H1 (cell line): ENCODE data around the gene SESN2. TPM values are rescaled to one million over a fixed set of nuclear protein-coding genes. Genes with fewer than 3 reads are reported as not detected.

ENCODE experiments used
- CTCF ChIA-PET: fragments of 300-600 bp; sonication (Branson Sonifier 250); formaldehyde crosslinking; loops from one replicate; lab custom pipeline; 2021; ENCODE audit not compliant: partially characterized antibody; lab: Charles Lee
- POLR2A ChIA-PET: fragments of 300-600 bp; sonication (Branson Sonifier 250); formaldehyde crosslinking; loops from one replicate; lab custom pipeline; 2021; ENCODE audit warnings: inconsistent platforms; ENCODE audit not compliant: partially characterized antibody; lab: Charles Lee
- DNase-seq, 2 experiments: peaks; one replicate each; pipeline versions ENCODE4 v3.0.0 to v3.0.0-alpha.2; 2010 to 2022; ENCODE audit warnings: low spot score in 2 of 2, low read depth in 1 of 2, mixed read lengths in 1 of 2
- FAIRE-seq: peaks from 2 replicates; lab custom pipeline; 2011; peaks lifted over from hg19 to GRCh38; lab: Jason Lieb, UNC
- H2AFZ ChIP-seq: 2 replicates; pipeline ENCODE4 v1.8.1; 2012; ENCODE audit warnings: low read length, inconsistent platforms
- H2AK5ac ChIP-seq: 2 replicates; pipeline ENCODE4 v1.6.1; 2013; ENCODE audit warnings: low read depth, low read length
- H2BK120ac ChIP-seq: replicated peaks from 2 replicates; pipeline ENCODE3; 2013; ENCODE audit warnings: low read depth, low read length, inconsistent platforms
- H2BK12ac ChIP-seq: 2 replicates; pipeline ENCODE4 v1.6.1; 2013; ENCODE audit warnings: low read depth, low read length
- H2BK15ac ChIP-seq: 2 replicates; pipeline ENCODE4 v1.6.1; 2013; ENCODE audit warnings: low read length
- H2BK20ac ChIP-seq: 2 replicates; pipeline ENCODE4 v1.6.1; 2013; ENCODE audit warnings: low read length
- H2BK5ac ChIP-seq: 2 replicates; pipeline ENCODE4 v1.6.1; 2013; ENCODE audit warnings: low read depth, low read length
- H3K14ac ChIP-seq: 2 replicates; pipeline ENCODE4 v1.6.1; 2013; ENCODE audit warnings: inconsistent platforms; ENCODE audit not compliant: insufficient read length
- H3K18ac ChIP-seq: 2 replicates; pipeline ENCODE4 v1.6.1; 2013; ENCODE audit warnings: low read length; ENCODE audit errors: extremely low read depth
- H3K23ac ChIP-seq: 2 replicates; pipeline ENCODE4 v1.6.1; 2013; ENCODE audit warnings: inconsistent platforms; ENCODE audit not compliant: insufficient read length
- H3K23me2 ChIP-seq: 2 replicates; pipeline ENCODE4 v1.6.1; 2013; ENCODE audit warnings: low read depth, low read length
- H3K27ac ChIP-seq: 2 replicates; pipeline ENCODE4 v1.6.1; 2011; ENCODE audit warnings: low read depth, low read length, inconsistent platforms
- H3K27me3 ChIP-seq, 4 experiments: replicated peaks in 1 of 4; 1 replicate in 1 of 4; 2 replicates in 3 of 4; pipeline versions ENCODE4 v1.6.1 to v1.8.1; 2011 to 2013; ENCODE audit warnings: low read length in 3 of 4, mild to moderate bottlenecking in 3 of 4, inconsistent platforms in 2 of 4, mixed read lengths in 2 of 4, moderate library complexity in 1 of 4; ENCODE audit not compliant: control insufficient read depth in 3 of 4, insufficient read depth in 3 of 4; ENCODE audit errors: extremely low read depth in 1 of 4
- H3K36me3 ChIP-seq, 4 experiments: 2 replicates each; pipeline versions ENCODE4 v1.6.1 to v1.8.1; 2011 to 2013; ENCODE audit warnings: mild to moderate bottlenecking in 4 of 4, low read length in 3 of 4, moderate library complexity in 2 of 4, control low read depth in 1 of 4, inconsistent platforms in 1 of 4; ENCODE audit not compliant: insufficient read depth in 4 of 4, control insufficient read depth in 2 of 4
- H3K4ac ChIP-seq: replicated peaks from 2 replicates; pipeline ENCODE3; 2013; ENCODE audit warnings: low read length, low read depth, mixed read lengths, inconsistent platforms; ENCODE audit not compliant: insufficient read length
- H3K4me1 ChIP-seq, 4 experiments: replicated peaks in 1 of 4; 1 replicate in 1 of 4; 2 replicates in 3 of 4; pipeline versions ENCODE4 v1.6.1 to v1.8.1; 2011 to 2013; ENCODE audit warnings: low read length in 3 of 4, inconsistent platforms in 2 of 4, mixed read lengths in 1 of 4; ENCODE audit not compliant: insufficient read depth in 4 of 4, control insufficient read depth in 3 of 4
- H3K4me2 ChIP-seq, 2 experiments: 2 replicates each; pipeline versions ENCODE4 v1.6.1 to v1.8.1; 2011 to 2013; ENCODE audit warnings: low read depth in 2 of 2, low read length in 2 of 2, control low read depth in 1 of 2, inconsistent platforms in 1 of 2, mild to moderate bottlenecking in 1 of 2; ENCODE audit not compliant: insufficient read depth in 1 of 2
- H3K4me3 ChIP-seq, 4 experiments: fragments of 200-600, 300-600 bp in 1 of 4; sonication (generic), shearing (Covaris generic), sonication (Bioruptor Twin) in 1 of 4; 2 replicates each; pipeline versions ENCODE4 v1.5.1 to v1.8.1; 2011 to 2016; ENCODE audit warnings: low read length in 4 of 4, low read depth in 3 of 4, control low read depth in 2 of 4, inconsistent platforms in 2 of 4, mild to moderate bottlenecking in 2 of 4, mixed read lengths in 1 of 4, moderate library complexity in 1 of 4; ENCODE audit not compliant: insufficient read depth in 2 of 4; ENCODE audit errors: extremely low read depth in 1 of 4
- H3K56ac ChIP-seq: replicated peaks from 2 replicates; pipeline ENCODE3; 2013; ENCODE audit warnings: low read depth, mild to moderate bottlenecking, mixed read lengths, low read length, inconsistent platforms; ENCODE audit not compliant: insufficient read length
- H3K79me1 ChIP-seq: 2 replicates; pipeline ENCODE4 v1.6.1; 2013; ENCODE audit warnings: low read depth, low read length, control low read depth
- H3K79me2 ChIP-seq, 2 experiments: 2 replicates each; pipeline versions ENCODE4 v1.6.1 to v1.8.1; 2012 to 2013; ENCODE audit warnings: low read length in 2 of 2, mild to moderate bottlenecking in 2 of 2, inconsistent platforms in 1 of 2; ENCODE audit not compliant: insufficient read depth in 2 of 2, control insufficient read depth in 1 of 2
- H3K9ac ChIP-seq, 4 experiments: replicated peaks in 1 of 4; 1 replicate in 1 of 4; 2 replicates in 3 of 4; pipeline versions ENCODE4 v1.6.1 to v1.8.1; 2011 to 2013; ENCODE audit warnings: low read depth in 3 of 4, low read length in 3 of 4, control low read depth in 2 of 4, mild to moderate bottlenecking in 2 of 4, moderate library complexity in 2 of 4, inconsistent platforms in 1 of 4; ENCODE audit errors: extremely low read depth in 1 of 4
- H3K9me3 ChIP-seq, 2 experiments: 2 replicates each; pipeline versions ENCODE4 v1.6.1 to v1.8.1; 2012 to 2013; ENCODE audit warnings: mild to moderate bottlenecking in 2 of 2, moderate library complexity in 2 of 2, control low read depth in 1 of 2, inconsistent platforms in 1 of 2, low read depth in 1 of 2, low read length in 1 of 2, mixed read lengths in 1 of 2; ENCODE audit not compliant: insufficient read depth in 2 of 2
- H4K20me1 ChIP-seq, 2 experiments: replicated peaks in 1 of 2; 2 replicates each; pipeline versions ENCODE3 to v1.8.1; 2011 to 2013; ENCODE audit warnings: inconsistent platforms in 2 of 2, low read length in 2 of 2, mild to moderate bottlenecking in 1 of 2; ENCODE audit not compliant: insufficient read depth in 2 of 2, control insufficient read depth in 1 of 2
- H4K5ac ChIP-seq: 2 replicates; pipeline ENCODE4 v1.6.1; 2013; ENCODE audit warnings: low read length, low read depth, mixed read lengths, inconsistent platforms; ENCODE audit not compliant: insufficient read length
- H4K8ac ChIP-seq: 2 replicates; pipeline ENCODE4 v1.8.0; 2013; ENCODE audit warnings: mild to moderate bottlenecking, moderate library complexity, low read length, inconsistent platforms; ENCODE audit not compliant: insufficient read depth; ENCODE audit errors: extremely low read depth
- H4K91ac ChIP-seq: replicated peaks from 2 replicates; pipeline ENCODE3; 2013; ENCODE audit warnings: low read length, mixed read lengths, inconsistent platforms; ENCODE audit not compliant: insufficient read length
- ATF2 ChIP-seq: IDR thresholded peaks from 2 replicates; pipeline ENCODE4 v1.6.1; 2012; ENCODE audit warnings: low read length, inconsistent platforms
- CHD1 ChIP-seq: IDR thresholded peaks from 2 replicates; pipeline ENCODE4 v1.6.1; 2012; ENCODE audit warnings: low read depth, low read length, improper control_type of control experiment
- GTF2F1 ChIP-seq: IDR thresholded peaks from 2 replicates; pipeline ENCODE4 v1.6.1; 2012; ENCODE audit warnings: low read depth, low read length, improper control_type of control experiment, borderline replicate concordance
- KDM1A ChIP-seq: fragments of 200-600, 300-600 bp; sonication (generic); IDR thresholded peaks from 2 replicates; pipeline ENCODE4 v1.7.1; 2016; ENCODE audit warnings: mild to moderate bottlenecking, low read length, borderline replicate concordance
- NRF1 ChIP-seq: IDR thresholded peaks from 2 replicates; pipeline ENCODE4 v1.6.1; 2011; ENCODE audit warnings: mild to moderate bottlenecking, low read depth, low read length, improper control_type of control experiment
- RAD21 ChIP-seq, 2 experiments: IDR thresholded peaks in 1 of 2; conservative IDR thresholded peaks in 1 of 2; 2 replicates each; pipeline ENCODE4 v1.6.1; 2011; ENCODE audit warnings: low read depth in 2 of 2, low read length in 2 of 2, improper control_type of control experiment in 1 of 2, inconsistent platforms in 1 of 2, mild to moderate bottlenecking in 1 of 2, moderate library complexity in 1 of 2
- SIRT6 ChIP-seq: IDR thresholded peaks from one replicate; pipeline ENCODE4 v1.7.1; 2012; ENCODE audit warnings: low read length, inconsistent platforms
- SP2 ChIP-seq: IDR thresholded peaks from 2 replicates; pipeline ENCODE4 v1.6.1; 2012; ENCODE audit warnings: mild to moderate bottlenecking, low read length, inconsistent platforms
- SP4 ChIP-seq: IDR thresholded peaks from 2 replicates; pipeline ENCODE4 v1.6.1; 2012; ENCODE audit warnings: low read length, inconsistent platforms
- TCF12 ChIP-seq: IDR thresholded peaks from 2 replicates; pipeline ENCODE4 v1.6.1; 2011; ENCODE audit warnings: low read depth, mild to moderate bottlenecking, low read length
- WGBS, 2 experiments: shearing (Covaris generic) in 1 of 2; methylation state at CpG; one replicate each; pipeline versions ENCODE4 v1.1.6 to v1.1.7; 2013 to 2015; ENCODE audit warnings: low lambda C conversion rate in 2 of 2, mixed read lengths in 2 of 2, inconsistent platforms in 1 of 2, low coverage in 1 of 2, missing lambda C conversion rate in 1 of 2; ENCODE audit not compliant: insufficient replicate concordance in 2 of 2, insufficient coverage in 1 of 2, insufficient read length in 1 of 2; ENCODE audit errors: extremely low coverage in 1 of 2, missing lambda C conversion rate in 1 of 2; 5-methylcytosine and 5-hydroxymethylcytosine counted together
- polyA plus RNA-seq, 7 experiments: library from polyadenylated mRNA; depleted of rRNA in 3 of 7; stranded (reverse) in 5 of 7; unstranded in 2 of 7; fragments of >200 nt in 5 of 7; fragments of 200-250 nt in 2 of 7; gene quantifications; 1 replicate in 5 of 7; 2 replicates in 1 of 7; 4 replicates in 1 of 7; pipeline versions ENCODE4 v1.2.1 to v1.2.3, GENCODE V29; 2011 to 2013; ENCODE audit warnings: missing spikeins in 2 of 7, mixed read lengths in 2 of 7
- total RNA-seq: library from RNA; stranded (reverse); fragmentation: NEBNext Ultra II Directional; extraction: Animal tissue kit (Norgen Biotek cat#: 25700); gene quantifications from 2 replicates; pipeline ENCODE4 v1.2.1, GENCODE V29; 2021

SESN2 gene
- total and polyA plus RNA-seq, 2 of the 8 experiments (the other 6 are each of a cell fraction or from before 2014, with no cell fraction given) = 25.1 to 33.0 TPM

- Histone ChIP-seq H4K8ac (no peak overlapping the region), H3K18ac (no peak overlapping the region), H2BK120ac (no peak overlapping the region), H2BK20ac (no peak overlapping the region), H3K56ac (no peak overlapping the region), H3K9me3 (no peaks in the 10 kb centered on the region), H3K27me3 (no peaks in the 10 kb centered on the region), H4K20me1 (no peaks in the 10 kb centered on the region), H3K4ac (no peak overlapping the region), H2BK12ac (no peak overlapping the region), H4K91ac (no peak overlapping the region), H3K23ac (no peak overlapping the region), H2BK5ac (no peak overlapping the region), H3K36me3 (peaks cover 2 to 10% (median 8%) of the 10 kb centered on the region in 4 experiments; a peak in 5 of 8 replicates), H3K4me2 (no peak overlapping the region), H3K14ac (no peak overlapping the region), H3K4me3 (no peak overlapping the region), H3K79me1 (peaks cover 8% of the 10 kb centered on the region), H2AFZ (no peak overlapping the region), H3K23me2 (peaks cover 1% of the 10 kb centered on the region; the same call in 1 of the 2 replicates), H3K27ac (no peak overlapping the region), H3K9ac (no peak overlapping the region; a peak in 1 of 7 replicates), H2AK5ac (no peak overlapping the region), H3K79me2 (peaks cover 3 to 14% of the 10 kb centered on the region in 2 experiments; a peak in 3 of 4 replicates), H4K5ac (no peak overlapping the region), H3K4me1 (peaks cover 0 to 4% (median 2%) of the 10 kb centered on the region in 4 experiments; a peak in 4 of 7 replicates), H2BK15ac (no peak overlapping the region)
- WGBS, 2 experiments = 88% methylated on average over 10 of the region's 10 CpGs; no CpG with 5 or more reads in 1 of the 2 experiments
- ChIA-PET POLR2A (interaction anchor here (1.6 to 12.3 kb wide), 2 partner anchors 21 to 267 kb away, joined by 5 to 296 read pairs; partner anchors contain the start of gene SESN2), CTCF (interaction anchor here (0.6 to 0.8 kb wide), 2 partner anchors 255 to 744 kb away, joined by 3 read pairs; no protein-coding TSS in a partner anchor)
- no peak for FAIRE-seq
- DNase-seq = no peak
- TF ChIP-seq ATF2 = no peak
- TF ChIP-seq SIRT6 = no peak
- no peak for TF ChIP-seq GTF2F1
- no peak for TF ChIP-seq TCF12
- no peak for TF ChIP-seq RAD21 (IDR thresholded peaks at IDR 0.05 in 1 of 2, conservative IDR thresholded peaks at IDR 0.05 in 1 of 2; ENCODE audit: low read depth in 2 of 2, low read length in 2 of 2)
- no peak for TF ChIP-seq NRF1
- TF ChIP-seq SP4 = no peak
- no peak for TF ChIP-seq CHD1
- no peak for TF ChIP-seq SP2
- TF ChIP-seq KDM1A = no peak
Observed at GRCh38 chr1:28241638-28242241, 17.6 kb upstream of the SESN2 start.
